Effector memory CD4-positive, alpha-beta T cell (primary cell): ENCODE results near the gene C22orf23.

Experiments
- DNase-seq, 3 donors: peaks; one replicate each; pipeline ENCODE4 v3.0.0-alpha.2; 2020
- H3K27ac ChIP-seq: 2 replicates; pipeline ENCODE4 v1.7.0; 2013; ENCODE audit warnings: mild to moderate bottlenecking, low read length, moderate library complexity; ENCODE audit not compliant: insufficient read depth, poor library complexity, severe bottlenecking
- H3K27me3 ChIP-seq: replicated peaks from 2 replicates; pipeline ENCODE4 v1.7.0; 2013; ENCODE audit warnings: mild to moderate bottlenecking, low read length; ENCODE audit not compliant: insufficient read depth, control insufficient read depth, poor library complexity, severe bottlenecking
- H3K36me3 ChIP-seq: 2 replicates; pipeline ENCODE4 v1.7.0; 2013; ENCODE audit warnings: mild to moderate bottlenecking, low read length, moderate library complexity; ENCODE audit not compliant: control insufficient read depth, insufficient read depth
- H3K4me1 ChIP-seq: 2 replicates; pipeline ENCODE4 v1.7.0; 2013; ENCODE audit warnings: low read length, mild to moderate bottlenecking; ENCODE audit not compliant: control insufficient read depth, insufficient read depth, poor library complexity, severe bottlenecking
- H3K4me3 ChIP-seq: 2 replicates; pipeline ENCODE4 v1.7.0; 2013; ENCODE audit warnings: low read length, low read depth, mild to moderate bottlenecking; ENCODE audit not compliant: insufficient read depth, poor library complexity, severe bottlenecking
- H3K9me3 ChIP-seq: 2 replicates; pipeline ENCODE4 v1.7.0; 2013; ENCODE audit warnings: mild to moderate bottlenecking, low read length, moderate library complexity; ENCODE audit not compliant: control insufficient read depth

The C22orf23 gene

GRCh38 chr22:37926771-37927636 is 26.4 kb downstream of the C22orf23 start:
- no peaks in the 10 kb centered on the region for H3K4me1 ChIP-seq
- peaks cover 37% of the 10 kb centered on the region for H3K36me3 ChIP-seq
- no peak for DNase-seq
- H3K27ac ChIP-seq, result no peak overlapping the region
- no peaks in the 10 kb centered on the region for H3K27me3 ChIP-seq
- H3K9me3 ChIP-seq, result no peaks in the 10 kb centered on the region
- no peak overlapping the region for H3K4me3 ChIP-seq

GRCh38 chr22:37926358-37926757 is 27.0 kb downstream of the C22orf23 start:
- DNase-seq, result no peak
- H3K27me3 ChIP-seq, result no peaks in the 10 kb centered on the region
- no peak overlapping the region for H3K27ac ChIP-seq
- no peaks in the 10 kb centered on the region for H3K4me1 ChIP-seq
- peaks cover 33% of the 10 kb centered on the region for H3K36me3 ChIP-seq
- no peak overlapping the region for H3K4me3 ChIP-seq
- no peaks in the 10 kb centered on the region for H3K9me3 ChIP-seq

- H3K27me3 ChIP-seq, result no peaks in the 10 kb centered on the region
- H3K36me3 ChIP-seq, result peaks cover 33% of the 10 kb centered on the region
- H3K4me3 ChIP-seq, result no peak overlapping the region
- H3K9me3 ChIP-seq, result no peaks in the 10 kb centered on the region
- H3K27ac ChIP-seq, result no peak overlapping the region
- DNase-seq, result no peak
- no peaks in the 10 kb centered on the region for H3K4me1 ChIP-seq
These were observed 27.6 kb downstream of the C22orf23 start for GRCh38 chr22:37925767-37926166.

- Histone ChIP-seq H3K4me1 (no peaks in the 10 kb centered on the region), H3K9me3 (no peaks in the 10 kb centered on the region), H3K27me3 (no peaks in the 10 kb centered on the region), H3K27ac (no peak overlapping the region), H3K36me3 (peaks cover 33% of the 10 kb centered on the region), H3K4me3 (no peak overlapping the region)
- no peak for DNase-seq
These were observed 28.1 kb downstream of the C22orf23 start for GRCh38 chr22:37925330-37925729.

- Histone ChIP-seq H3K4me3 (no peak overlapping the region), H3K36me3 (peaks cover 30% of the 10 kb centered on the region), H3K27ac (no peak overlapping the region)
These were observed 28.9 kb downstream of the C22orf23 start for GRCh38 chr22:37924386-37925065.

GRCh38 chr22:37923927-37924326 is 29.5 kb downstream of the C22orf23 start:
- H3K9me3 ChIP-seq, result no peaks in the 10 kb centered on the region
- H3K36me3 ChIP-seq, result peaks cover 31% of the 10 kb centered on the region
- no peak for DNase-seq
- H3K4me1 ChIP-seq, result no peaks in the 10 kb centered on the region
- no peaks in the 10 kb centered on the region for H3K27me3 ChIP-seq
- no peak overlapping the region for H3K4me3 ChIP-seq
- no peak overlapping the region for H3K27ac ChIP-seq

More at GRCh38 chr22:37924386-37925065, 28.9 kb downstream of the C22orf23 start:
- no peaks in the 10 kb centered on the region for H3K9me3 ChIP-seq
- DNase-seq, result no peak
- H3K4me1 ChIP-seq, result no peaks in the 10 kb centered on the region
- H3K27me3 ChIP-seq, result no peaks in the 10 kb centered on the region

GRCh38 chr22:37922191-37922590 is 31.2 kb downstream of the C22orf23 start:
- H3K4me3 ChIP-seq, result no peak overlapping the region
- no peaks in the 10 kb centered on the region for H3K4me1 ChIP-seq
- peaks cover 37% of the 10 kb centered on the region for H3K36me3 ChIP-seq
- no peak overlapping the region for H3K27ac ChIP-seq
- no peaks in the 10 kb centered on the region for H3K9me3 ChIP-seq
- no peaks in the 10 kb centered on the region for H3K27me3 ChIP-seq
- DNase-seq, result no peak

GRCh38 chr22:37920126-37920525 is 33.3 kb downstream of the C22orf23 start:
- Histone ChIP-seq H3K9me3 (no peaks in the 10 kb centered on the region), H3K36me3 (peaks cover 25% of the 10 kb centered on the region), H3K4me3 (no peak overlapping the region), H3K4me1 (no peaks in the 10 kb centered on the region), H3K27ac (no peak overlapping the region), H3K27me3 (no peaks in the 10 kb centered on the region)
- no peak for DNase-seq

- Histone ChIP-seq H3K4me1 (no peaks in the 10 kb centered on the region), H3K4me3 (no peak overlapping the region), H3K9me3 (no peaks in the 10 kb centered on the region), H3K27ac (no peak overlapping the region), H3K27me3 (no peaks in the 10 kb centered on the region), H3K36me3 (peaks cover 25% of the 10 kb centered on the region)
- no peak for DNase-seq
These were observed 34.7 kb downstream of the C22orf23 start for GRCh38 chr22:37918580-37919270.
